HG02852 (cell line): Measurements from ENCODE around the gene BST1.

ENCODE experiments used
- ATAC-seq: cut with Tn5 transposase; IDR thresholded peaks from one replicate; pipeline ENCODE4 v1.9.1; 2021; ENCODE audit warnings: mild to moderate bottlenecking, moderate library complexity; ENCODE audit not compliant: unreplicated experiment

BST1 gene

DNA sequence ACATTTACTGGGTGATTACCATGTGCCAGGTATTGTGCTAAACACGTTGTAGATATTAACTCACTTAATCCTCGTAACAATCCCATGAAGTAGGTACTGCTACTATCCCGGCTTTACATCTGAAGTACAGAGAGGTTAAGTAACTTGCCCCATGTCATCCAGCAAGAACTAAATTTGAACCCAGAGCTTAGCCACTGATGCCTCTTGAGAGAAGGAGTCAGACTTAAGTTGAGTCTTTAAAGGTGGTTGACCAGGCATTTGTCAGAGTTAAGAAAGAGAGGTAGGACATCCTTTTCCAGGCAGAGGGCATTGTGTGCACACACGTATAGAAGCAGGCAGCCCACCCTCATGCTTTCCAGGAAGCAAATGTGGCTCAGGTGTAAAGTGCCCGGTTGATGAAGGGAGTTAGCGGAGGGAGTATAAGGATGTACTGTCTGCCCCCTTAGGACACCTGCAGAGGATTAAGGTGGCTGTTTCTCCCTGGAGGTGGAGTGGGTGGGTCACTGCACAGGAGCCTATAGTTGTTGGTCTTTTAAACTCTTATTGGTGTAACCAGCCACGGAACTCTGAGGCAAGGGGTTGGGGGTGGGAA lies 74.9 kb downstream of the BST1 start:
- ATAC-seq = no peak

DNA sequence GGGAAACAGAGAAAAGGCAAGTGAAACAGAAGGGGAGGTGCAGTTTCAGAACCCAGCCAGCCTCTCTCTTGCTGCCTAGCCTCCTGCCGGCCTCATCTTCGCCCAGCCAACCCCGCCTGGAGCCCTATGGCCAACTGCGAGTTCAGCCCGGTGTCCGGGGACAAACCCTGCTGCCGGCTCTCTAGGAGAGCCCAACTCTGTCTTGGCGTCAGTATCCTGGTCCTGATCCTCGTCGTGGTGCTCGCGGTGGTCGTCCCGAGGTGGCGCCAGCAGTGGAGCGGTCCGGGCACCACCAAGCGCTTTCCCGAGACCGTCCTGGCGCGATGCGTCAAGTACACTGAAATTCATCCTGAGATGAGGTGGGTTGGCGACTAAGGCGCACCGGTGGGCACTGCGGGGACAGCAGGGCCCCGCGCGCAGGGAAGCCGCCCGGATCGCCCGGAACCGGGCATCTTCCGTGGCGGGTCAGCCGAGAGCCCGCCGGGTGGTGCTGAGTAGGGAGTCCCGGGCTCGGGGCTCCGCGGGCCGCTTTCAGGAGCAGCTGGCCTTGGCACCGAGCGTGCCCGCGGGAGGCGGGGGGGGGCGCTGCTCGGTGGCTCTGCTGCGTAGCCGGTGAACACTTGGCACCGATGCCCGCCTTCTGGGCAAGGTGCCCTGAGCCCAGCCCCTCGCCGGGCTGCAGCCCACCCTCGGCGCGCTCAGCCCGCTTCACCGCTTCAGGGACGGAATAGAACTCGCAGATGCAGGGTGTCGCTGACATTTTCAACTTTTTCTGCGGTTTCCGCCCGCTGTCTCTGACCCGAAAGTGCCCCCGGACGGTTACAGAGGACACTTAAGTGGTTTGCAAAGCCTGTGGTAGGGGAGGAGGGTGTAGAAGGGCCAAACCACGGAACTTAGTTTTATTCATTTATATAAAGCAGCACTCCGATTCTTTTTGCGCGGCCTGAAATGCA lies 75.7 kb downstream of the BST1 start, which contains the start of gene CD38:
Gene CD38, plus strand, starts transcription at position 40 of the 953 bp plus-strand sequence. Its CDS starts 87 bp downstream, at position 127.
- peak; percentile 74 for ATAC-seq

DNA sequence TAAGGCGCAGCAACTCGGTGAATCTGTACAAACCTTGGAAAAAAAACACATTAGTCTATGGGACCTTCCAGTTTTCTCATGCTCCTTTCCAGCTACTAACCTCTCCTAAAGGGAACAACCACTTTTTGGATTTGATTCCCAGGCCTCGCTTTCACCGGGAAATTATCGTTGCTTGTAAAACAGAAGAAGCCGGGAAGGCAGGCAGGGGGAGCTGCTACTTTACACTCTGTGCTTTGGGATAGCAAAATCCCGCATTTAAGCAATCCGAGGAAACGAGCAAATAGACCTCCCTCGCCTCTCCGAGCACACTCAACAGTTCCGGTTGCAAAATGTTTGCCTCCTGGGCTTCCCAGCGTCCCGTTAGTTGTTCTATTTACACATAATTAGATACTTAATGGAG lies 76.4 kb downstream of the BST1 start:
- ATAC-seq = no peak

DNA sequence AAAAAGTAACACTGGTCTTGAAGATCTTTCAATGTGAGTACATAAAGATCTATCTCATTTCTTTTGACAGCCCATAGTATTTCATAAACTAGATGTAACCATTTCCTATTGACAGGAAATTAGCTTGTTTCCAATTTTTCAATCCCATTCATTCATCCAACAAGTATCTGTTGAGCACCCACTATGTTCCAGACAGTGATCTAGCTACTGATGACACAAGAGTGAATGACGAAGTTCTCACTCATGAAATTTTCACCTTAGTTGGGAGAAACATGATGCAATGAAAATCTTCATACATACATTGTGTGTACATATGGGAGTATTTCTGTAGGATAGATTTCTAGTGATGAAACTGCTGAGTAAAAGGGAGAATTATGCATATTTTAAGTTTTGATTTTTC lies 76.9 kb downstream of the BST1 start:
- no peak for ATAC-seq

DNA sequence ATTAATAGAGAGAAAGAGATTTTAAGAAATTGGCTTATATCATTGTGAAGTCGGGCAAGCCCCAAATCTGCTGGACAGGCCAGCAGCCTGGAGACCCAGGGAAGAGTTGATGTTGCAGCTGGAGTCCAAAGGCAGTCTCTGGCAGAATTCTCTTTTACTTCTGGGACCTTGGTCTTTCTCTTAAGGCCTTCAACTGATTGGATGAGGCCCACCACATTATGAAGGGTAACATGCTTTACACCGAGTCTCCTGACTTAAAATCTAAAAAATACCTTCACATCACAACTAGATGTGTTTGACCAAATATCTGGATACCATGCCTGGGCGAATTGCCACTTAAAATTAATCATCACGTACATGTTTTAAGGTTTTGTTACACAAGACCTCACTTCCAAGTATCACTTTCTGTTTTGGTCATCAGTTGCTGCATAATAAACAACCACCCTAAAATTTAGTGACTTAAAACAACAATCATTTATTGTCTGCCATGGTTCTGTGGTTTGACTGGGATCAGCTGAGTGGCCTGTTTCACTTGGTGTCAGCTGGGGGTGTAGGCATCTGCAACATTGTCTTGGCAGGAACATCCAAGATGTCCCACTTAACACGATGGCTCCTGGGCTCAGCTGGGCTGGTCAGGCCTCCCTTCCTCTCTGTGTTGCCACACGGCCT lies 78.7 kb downstream of the BST1 start:
- peak; percentile 11 for ATAC-seq
